T-helper 2 cell (primary cell): Measurements from ENCODE around the gene SYT17.

Source experiments
- DNase-seq, 5 experiments: peaks; one replicate each; pipeline versions ENCODE4 v3.0.0 to v3.0.0-alpha.2; 2012 to 2022

SYT17 gene

DNA sequence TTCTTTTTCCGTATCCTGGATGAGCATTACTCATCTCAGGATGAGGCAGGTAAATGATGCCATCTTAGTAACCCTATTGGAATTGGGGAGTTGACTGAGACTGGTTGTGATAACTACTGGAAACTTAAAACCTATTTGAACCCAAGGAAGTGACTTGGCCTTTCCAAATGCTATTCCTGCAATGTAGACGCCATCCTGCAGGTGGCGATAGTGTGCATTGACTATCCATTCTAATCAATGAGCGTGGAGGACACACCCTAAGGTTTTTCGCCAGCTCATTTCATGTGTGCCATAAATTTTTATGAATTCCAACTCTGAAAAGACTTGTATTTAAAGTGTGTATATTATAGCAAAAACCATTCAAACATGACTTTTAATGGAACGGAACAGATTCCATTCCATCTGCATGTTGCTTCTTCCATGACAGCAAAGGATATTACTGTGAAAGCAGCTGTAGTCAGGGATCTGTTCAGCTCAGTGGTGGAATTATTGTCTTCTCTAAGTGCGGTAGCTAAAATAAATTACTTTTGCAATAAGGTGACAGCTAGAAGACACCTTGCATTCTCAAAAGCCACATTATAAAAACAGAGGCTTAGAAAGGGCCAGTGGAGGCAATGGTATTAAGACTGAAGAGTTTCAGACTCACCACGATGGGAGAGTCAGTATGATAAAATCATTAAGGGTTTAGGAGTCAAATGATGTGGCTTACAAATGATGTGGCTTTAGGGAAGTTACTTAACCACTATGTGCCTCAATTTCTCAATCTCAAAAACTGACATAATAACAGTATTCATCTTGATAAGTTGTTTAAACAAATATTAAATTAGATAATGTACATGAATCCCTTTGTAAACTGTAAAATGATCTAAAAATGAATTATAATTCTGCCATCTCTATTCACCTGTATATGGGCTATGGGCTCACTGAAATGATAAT is 55.5 kb downstream of the SYT17 start:
- peak in 1 of 5 experiments; percentile 7 for DNase-seq

DNA sequence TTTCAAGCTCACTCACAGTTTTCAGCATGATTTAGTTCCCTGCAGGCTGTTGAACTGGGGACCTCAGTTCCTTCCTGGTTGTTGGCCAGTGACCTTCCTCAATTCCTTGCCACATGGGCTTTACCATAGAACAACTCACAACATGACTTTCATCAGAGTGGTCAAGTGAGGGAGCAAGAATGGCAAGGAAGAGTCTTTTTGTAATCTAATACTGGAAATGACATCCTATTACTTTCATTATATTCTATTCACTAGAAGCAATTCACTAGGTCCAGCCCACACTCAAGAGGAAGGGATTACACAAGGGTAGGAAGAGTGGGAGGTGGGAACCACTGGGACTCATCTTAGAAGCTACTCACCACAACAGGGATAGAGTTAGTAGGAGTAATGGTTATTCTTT is 57.6 kb downstream of the SYT17 start:
- DNase-seq, result no peak

DNA sequence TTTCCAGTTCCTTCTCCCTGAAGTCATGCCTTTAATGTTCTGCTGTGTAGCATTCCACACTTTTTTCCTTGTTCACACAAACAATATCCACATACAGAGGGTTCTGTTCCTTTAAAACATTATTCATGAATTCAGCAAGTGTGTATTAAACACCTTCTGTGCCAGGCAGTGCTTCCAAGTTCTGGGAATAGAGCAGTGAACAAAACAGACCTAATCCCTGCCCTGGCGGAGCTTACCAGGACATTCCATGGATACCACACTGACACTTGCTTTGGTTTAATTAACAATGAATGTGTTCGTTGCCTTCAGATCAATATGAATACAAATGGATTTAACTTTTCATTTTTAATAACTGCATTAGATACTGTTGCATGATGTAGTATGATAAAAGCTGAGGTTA is 59.6 kb downstream of the SYT17 start:
- DNase-seq, result no peak

DNA sequence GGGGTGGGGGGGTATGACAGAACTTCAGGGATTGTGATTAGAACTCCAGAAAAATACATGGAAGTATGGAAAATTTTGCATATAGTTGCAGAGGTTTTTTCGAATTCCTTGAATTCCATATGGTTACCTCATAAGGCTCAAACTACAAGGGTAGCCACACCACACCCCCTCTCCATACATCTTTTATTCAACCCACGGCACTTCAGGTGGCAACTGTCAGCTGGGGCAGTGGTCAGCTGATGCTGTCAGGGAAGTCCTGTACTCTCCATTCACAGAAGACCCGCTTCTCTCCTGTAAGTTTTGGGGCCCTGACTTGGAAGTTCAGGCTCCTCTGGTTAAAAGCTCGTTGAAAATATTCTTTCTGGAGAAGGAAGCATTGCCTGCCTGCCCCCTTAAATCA is 60.0 kb downstream of the SYT17 start:
- no peak for DNase-seq

DNA sequence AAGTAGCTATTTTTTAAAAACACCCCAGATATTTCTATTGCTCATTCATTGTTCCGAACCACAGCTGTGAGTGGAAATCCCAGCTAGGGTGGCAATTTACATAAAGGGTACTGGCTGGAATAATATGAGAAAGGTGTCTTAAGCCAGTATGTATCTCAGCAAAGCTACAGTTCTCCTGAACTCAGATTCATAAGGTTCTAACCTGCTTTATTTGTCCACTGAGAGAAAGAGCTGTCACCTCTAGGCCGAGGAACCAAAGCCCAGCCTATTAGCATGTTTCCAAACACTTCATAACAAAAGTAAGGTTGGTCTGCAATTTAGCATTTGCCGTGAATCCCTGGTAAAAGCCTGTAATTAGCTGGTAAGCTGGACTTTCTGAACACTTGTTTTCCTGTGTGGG is 60.5 kb downstream of the SYT17 start:
- DNase-seq, result no peak

DNA sequence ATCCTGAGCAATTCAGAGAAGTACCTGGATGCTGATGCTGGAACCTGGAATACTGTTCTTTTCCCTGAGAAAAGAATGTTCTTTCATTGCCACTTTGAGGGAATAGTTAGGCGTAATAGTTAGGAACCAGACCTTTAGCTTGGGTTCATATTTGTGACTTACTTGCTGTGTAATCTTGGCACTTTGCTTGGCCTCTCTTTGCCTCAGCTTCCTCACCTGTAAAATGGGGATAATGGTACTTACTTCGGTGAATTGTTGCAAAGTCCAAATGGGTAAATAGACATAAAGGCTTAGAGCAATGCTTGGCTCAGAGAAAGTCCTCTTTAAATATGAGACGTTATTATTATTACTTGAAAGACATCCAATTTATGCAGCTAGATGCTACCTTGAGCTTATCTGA is 62.5 kb downstream of the SYT17 start:
- no peak for DNase-seq

DNA sequence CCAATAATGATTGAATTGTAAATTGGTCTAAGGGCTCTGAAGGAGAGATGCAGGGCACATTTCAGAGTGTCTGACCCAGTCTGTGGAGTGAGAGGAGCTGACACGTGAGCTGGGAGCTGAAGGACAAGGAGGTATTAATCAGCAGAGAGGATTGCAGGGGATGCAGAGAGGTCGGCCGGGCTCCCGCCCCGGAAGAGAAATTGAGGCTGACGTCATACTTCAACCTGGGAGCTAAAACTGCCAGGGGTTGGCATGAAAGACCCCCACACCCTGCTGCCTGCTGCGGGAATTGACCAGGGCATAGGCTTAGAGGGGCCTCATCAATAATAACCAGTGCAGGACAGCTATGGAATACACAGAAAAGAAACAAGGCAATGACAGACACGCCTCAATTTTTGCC is 63.8 kb downstream of the SYT17 start:
- no peak for DNase-seq

DNA sequence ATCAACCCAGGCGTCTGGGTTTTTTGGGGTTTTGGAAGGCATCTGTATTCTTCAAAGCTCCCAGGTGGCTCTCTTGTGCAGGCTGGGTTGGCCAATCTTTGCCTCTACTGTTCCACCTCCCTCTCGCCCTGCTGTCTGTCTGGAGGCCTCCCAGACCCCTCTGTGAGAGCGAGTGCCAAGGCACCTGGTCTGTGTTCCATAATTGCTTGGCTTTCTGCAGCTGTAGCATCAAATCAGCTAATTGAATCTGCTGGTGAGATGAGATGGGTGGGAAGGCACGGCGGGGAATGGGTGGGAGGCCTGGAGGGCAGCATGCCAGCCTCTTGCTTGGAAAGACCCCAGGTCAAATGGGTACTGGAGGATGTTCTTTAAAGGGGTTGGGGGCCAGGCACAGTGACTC is 64.9 kb downstream of the SYT17 start:
- DNase-seq, result no peak

DNA sequence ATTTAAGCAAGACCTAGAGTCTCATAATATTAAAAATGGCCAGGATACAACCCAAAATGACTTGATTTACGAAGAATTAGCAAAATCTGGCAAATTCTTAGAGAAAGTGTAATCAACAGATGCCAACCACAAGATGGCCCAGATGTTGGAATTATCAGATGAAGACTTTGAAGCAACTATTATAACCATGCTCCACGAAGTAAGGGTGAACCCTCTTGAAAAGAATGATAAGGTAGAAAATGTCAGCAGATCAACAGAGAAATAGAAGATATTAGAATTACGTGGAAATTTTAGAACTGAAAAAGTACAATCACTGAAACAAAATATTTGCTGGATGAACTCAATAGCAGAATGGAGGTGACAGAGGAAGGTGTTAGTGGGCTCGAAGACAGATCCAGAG is 67.4 kb downstream of the SYT17 start:
- no peak for DNase-seq

DNA sequence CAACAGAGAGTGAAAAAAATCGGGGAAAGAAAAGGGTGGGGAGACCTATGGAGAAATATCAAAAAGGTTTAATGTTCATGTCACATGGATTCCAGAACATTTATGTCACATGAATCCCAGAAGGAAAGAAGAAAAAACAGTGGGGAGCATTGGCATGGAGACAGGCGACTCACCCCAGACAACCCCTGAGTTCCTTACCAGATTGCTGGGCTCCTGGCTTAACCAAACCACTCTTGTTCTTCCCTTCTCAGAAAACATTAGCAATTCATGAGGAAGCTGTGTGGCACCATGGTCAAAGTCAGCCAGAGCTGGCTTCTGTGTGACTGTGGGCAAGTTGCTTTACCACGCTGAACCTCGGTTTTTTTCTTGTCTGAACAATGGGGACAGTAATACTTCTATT is 67.8 kb downstream of the SYT17 start:
- DNase-seq, result no peak

DNA sequence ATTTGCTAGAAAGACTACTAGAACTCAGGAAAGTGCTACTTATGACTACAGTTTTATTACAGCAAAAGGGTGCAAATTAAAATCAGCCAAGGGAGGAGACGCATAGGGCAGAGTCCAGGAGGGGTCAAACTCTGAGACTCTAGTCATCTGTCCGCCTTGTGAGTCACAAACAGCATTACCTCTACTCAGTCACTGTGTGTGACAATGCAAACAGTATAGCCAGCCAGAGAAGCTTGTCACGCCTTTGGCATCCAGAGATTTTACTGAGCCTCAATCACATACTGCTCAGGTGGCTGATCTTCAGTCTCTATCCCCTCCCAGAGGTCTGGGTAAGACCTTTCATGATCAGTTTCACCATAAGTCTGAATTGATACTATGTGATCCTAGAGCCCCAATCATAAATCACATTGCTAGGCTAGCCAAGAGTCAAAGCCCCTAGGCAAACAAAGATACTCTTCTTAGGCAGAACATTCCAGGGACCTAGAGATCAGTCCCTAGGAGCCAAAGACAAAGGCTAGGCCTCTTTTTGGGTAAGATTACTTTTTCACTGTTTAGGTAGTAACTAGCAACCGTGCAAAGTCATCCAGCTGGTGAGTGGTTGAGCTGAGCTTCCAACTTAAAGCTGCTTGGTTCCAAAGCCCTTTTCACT is 68.6 kb downstream of the SYT17 start:
- DNase-seq, result no peak

DNA sequence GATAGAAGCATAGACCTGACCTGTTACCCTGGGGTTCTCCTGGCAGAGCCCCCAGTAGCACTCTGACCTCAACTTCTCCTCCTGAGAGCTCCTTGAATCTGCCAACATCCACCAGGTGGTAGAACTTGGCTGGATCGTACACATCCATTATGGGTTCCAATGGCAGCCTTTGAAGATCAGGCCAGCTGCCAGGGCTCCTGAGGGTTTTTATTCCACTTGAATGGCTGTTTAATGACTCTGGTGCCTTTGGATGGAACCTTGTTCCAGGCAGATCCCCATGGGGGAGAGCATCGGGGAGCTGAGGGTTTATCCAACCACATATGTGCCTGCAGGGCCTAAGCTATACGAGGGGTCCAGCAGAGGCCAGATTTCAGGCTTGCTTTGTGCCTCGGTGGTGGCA is 70.4 kb downstream of the SYT17 start:
- DNase-seq, result no peak

DNA sequence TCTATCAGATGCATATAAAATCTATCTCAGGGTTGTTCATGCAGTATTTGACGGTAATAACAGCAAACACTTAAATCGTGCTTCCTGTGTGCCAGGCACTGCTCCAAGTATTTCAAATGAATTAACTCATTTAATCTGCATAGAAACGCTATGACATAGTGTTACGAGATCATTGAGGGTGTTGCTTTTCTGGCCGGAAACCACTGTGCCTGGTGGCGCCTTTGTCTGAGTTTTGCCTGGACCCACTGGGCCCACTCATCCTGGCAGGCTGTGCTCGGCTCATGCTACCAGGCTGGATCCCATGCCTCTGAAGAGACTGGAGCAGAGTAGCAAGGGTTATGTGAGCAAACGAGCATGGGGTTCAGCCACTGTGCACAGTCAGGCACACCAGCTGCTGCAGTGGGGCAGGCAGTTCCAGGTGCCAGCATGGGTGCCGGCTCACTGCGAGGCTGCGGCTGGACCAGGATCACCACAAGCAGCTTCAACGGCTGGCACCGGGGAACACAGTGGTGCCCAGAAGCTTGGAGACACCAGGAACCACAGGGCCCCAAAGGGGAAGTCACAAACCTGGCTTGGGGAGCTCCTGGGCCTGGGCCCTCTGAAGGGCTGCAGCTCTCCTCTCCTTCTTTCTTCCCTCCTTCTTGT is 71.6 kb downstream of the SYT17 start:
- no peak for DNase-seq

DNA sequence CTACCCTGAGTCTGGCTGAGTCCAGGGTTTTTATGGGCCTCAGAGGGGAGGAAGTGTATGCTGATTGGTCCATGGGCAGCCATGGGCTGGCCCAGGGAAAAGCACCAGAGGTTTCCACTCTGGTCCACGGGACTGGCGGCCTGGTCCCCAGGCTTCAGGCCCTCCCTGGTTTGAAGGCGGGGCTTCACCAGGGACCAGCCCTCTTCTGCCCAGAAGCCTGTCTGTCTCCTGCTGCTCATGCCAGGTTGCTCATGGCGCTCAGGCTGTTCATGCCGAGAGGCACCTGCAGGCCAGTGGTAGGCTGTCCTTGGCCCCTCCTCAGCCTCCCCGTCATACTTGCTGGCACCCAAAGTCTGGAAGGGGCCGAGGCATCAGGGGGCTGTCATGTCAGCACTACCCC is 72.5 kb downstream of the SYT17 start:
- no peak for DNase-seq

DNA sequence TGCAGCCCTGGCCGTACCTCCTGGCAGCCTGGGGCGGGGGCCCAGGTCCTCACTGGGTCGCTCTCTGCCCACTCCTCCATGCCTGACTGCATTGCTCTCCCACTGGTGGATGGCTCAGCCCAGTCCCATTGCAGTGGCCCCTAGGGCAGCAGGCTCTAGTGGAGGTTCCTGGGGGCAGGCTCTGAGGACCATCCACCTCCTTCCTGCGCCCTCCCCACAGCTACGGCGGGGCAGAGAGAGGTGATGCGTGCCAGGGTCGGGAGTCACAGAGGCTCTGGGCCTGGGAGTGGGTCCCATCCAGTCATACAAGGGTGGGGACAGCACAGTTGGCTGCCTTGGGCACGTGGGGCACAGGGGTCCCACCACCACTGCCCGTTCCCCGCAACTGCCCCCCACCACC is 73.5 kb downstream of the SYT17 start:
- DNase-seq, result no peak

DNA sequence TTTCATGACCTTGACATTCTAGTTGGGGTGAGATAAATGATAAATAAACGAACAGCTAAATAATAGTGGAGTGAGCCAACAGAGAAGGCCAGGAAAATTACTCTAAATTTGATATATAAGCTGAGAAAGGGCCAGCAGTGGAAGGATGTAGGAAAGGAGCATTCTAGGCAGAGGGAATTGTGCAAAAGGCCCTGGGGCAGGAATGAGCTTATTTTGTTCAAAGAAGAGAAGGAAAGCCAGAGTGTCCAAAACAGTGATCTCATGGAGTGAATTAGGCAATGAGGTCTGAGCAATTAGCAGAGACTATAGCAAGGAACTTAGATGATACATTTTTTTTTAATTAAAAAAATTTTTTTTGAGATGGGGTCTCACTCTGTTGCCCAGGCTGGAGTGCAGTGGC is 74.1 kb downstream of the SYT17 start:
- DNase-seq, result no peak

DNA sequence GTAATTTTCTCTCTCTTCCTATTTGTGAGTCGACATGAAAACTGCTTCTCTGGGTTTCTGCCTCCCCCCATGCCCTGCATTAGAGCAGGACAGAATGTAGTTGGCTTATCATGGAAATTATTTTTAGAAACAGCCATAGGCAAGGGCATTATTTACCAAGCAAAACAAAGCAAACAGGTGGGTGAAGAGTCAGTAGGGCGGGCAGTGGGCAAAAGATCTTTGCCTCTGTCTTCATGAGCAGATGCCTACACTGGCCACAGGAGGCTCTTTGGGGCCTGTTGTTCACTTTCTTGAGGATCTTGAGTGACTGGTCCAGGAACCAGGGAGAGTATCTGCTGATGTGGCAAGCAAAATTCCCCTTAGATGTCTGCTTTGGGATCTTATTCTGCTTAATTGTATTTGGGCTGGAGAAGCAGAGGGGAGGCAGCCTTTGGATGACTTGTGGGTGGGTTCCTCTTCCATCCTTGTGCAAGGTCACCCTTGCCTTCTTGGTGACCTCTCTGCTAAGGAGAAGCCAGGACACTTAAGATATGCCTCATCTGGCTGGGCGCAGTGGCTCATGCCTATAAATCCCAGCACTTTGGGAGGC is 75.0 kb downstream of the SYT17 start:
- no peak for DNase-seq

DNA sequence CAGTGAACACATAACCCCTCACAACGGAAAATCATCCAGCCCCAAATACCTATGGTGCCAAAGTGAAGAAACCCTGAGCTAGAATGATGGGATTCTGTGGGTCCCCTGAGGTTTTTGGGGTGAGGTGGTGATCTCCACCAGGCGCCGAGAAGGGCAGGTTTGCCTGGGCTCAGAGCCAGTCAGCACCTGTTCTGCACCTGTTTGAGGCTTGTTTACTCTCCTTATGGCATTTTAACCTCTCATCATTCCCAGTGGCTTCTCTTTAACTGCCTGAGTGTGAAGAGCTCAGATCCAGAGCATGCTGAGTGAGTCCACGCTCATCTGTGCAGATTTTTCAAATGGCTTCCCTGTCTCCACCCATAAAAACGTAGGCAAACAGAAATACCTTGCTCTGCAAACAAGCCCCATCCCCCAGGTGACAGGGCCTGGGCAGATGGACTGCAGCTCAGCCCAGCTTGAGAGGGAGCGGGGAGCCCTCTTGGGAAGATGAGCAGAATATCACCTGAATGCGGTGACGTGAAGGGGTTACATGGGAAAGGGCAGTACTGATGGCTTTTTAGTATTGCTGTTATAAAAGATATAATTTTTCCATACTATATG is 77.4 kb downstream of the SYT17 start:
- no peak for DNase-seq

DNA sequence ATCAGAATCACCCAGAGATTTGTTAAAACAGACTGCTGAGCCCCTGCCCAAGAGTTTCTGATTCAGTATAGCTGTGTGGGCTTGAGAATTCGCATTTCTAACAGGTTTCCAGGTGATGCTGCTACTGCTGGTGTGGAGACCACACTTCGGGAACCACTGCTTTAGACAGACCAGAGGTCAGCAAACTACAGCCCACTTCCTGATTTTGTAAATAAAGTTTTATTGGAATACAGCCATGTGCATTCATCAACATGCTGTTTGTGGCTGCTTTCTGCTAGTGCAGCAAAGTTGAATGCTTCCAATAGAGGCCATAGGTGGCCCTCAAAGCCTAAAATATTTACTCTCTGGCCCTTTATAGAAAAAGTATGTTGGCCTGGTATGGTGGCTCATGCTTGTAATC is 84.9 kb downstream of the SYT17 start:
- DNase-seq, result no peak

DNA sequence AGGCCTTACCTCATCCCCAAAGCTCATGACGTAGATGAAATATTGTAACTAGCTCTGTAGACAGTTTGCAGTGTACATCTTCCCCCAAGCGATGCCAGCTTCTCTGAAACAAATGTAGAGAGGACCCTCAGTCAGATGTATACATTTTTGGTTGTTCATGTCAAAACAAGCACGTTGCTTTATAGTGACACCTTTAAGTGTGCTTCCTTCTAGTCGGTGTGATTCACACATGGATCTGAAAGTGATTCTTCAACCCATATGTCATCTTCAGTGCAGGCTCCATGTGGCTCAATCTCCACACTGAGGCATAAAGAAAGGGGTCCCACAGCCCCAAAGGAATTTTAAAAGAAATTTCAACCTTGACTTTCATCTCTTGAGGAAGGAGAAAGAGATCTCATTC is 86.6 kb downstream of the SYT17 start:
- DNase-seq, result no peak

DNA sequence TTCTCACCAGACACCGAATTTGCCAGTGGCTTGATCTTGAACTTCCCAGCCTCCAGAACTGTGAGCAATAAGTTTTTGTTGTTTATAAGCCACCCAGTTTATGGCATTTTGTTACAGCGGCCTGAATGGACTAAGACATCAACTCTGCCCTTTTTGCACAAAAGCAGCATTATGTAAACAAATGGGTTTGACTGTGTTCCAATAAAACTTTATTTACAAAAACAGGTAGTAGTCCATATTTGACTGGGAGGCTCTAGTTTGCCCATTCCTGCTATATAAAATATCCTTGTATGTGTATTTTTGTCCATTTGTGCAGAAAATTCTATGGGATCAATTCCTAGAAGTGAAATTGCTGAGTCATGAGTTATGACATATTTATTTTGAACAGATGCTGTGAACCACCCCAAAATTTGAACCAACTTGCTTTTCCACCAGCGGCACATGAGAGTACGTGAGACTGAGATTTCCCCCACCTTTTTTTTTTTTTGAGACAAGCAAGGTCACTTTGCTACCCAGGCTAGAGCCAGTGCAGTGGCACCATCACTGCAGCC is 96.2 kb downstream of the SYT17 start:
- DNase-seq, result no peak

DNA sequence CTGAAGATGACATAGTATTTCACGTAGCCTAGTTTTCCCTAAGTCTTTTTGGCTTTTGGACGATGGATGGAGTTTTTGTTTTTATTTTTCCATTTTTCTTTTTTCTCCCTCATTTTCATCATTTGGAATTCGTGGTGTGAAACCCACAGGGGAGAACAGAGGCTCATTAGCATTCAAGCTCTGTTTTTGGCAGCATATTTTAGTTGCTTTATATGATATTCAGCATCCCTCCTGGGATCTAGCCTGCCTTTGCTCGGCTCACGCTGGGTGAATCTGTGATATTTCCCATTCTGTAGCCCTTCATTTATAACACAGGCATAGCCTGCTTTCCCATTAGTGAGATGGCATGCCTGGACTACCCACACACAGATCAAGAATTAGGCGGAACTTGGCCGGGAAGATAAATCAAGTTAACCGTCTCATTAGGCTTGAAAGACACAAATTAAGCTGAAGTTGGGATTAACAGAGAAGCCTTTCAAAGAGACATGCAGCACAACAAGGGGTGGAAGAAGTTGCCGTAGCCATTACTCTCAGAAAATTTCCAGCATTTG is 97.4 kb downstream of the SYT17 start:
- no peak for DNase-seq

DNA sequence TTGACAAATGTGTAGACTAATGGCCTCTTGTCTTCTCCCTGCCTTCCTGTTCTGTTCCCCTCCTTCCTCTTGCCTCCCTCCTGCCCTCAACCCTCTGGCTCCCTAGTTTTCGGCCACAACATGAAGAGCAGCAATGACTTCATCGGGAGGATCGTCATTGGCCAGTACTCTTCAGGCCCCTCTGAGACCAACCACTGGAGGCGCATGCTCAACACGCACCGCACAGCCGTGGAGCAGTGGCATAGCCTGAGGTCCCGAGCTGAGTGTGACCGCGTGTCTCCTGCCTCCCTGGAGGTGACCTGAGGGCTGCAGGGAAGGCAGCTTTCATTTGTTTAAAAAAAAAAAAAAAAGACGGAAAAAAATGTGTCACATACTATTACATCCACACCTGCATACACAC is 98.7 kb downstream of the SYT17 start:
- no peak for DNase-seq
